ENCODE results near the gene KIAA0825. TPM values are rescaled to one million over a fixed set of nuclear protein-coding genes. Genes with fewer than 3 reads are reported as not detected.

The KIAA0825 gene
- total RNA-seq, 1 experiment from 2014 or later, result 1.3 TPM

DNA sequence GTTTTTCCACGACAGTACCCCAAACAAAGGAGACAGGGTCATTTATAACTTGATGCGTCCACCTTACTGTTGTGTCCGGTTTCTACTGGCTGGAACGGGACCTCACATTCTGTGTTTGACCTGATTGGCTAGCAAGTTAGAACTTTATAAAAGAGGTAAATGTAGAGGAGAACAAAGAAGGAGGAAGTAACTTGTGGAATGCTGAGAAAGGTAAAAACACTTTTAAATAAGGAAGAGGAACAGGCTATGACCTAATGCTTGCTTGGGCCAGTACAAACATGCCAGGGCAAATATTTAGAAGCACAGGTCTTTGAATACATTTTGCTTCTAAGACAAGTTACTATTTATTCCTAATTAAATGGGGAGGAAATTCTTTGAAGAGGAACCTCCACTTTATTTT, 251.6 kb downstream of the KIAA0825 start:
- no peaks in the 10 kb centered on the region for H3K27me3 Mint-ChIP-seq (ENCODE audit: low read depth)
- H3K4me1 Mint-ChIP-seq, result peaks cover 30% of the 10 kb centered on the region
- POLR2A ChIA-PET, result no interaction called here
- DNase-seq (ENCODE audit: low spot score), result no peak
- TF ChIP-seq, protein P1, sequence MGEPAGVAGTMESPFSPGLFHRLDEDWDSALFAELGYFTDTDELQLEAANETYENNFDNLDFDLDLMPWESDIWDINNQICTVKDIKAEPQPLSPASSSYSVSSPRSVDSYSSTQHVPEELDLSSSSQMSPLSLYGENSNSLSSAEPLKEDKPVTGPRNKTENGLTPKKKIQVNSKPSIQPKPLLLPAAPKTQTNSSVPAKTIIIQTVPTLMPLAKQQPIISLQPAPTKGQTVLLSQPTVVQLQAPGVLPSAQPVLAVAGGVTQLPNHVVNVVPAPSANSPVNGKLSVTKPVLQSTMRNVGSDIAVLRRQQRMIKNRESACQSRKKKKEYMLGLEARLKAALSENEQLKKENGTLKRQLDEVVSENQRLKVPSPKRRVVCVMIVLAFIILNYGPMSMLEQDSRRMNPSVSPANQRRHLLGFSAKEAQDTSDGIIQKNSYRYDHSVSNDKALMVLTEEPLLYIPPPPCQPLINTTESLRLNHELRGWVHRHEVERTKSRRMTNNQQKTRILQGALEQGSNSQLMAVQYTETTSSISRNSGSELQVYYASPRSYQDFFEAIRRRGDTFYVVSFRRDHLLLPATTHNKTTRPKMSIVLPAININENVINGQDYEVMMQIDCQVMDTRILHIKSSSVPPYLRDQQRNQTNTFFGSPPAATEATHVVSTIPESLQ (CRISPR knock-in tag; IDR thresholded peaks at IDR 0.05), result no peak
- TF ChIP-seq CBFB (CRISPR knock-in tag; IDR thresholded peaks at IDR 0.05; ENCODE audit: low read depth), result no peak
- no peak for TF ChIP-seq ZNF671 (CRISPR knock-in tag; IDR thresholded peaks at IDR 0.05)
- TF ChIP-seq JUN (CRISPR knock-in tag; IDR thresholded peaks at IDR 0.05), result no peak
- TF ChIP-seq, protein P2, sequence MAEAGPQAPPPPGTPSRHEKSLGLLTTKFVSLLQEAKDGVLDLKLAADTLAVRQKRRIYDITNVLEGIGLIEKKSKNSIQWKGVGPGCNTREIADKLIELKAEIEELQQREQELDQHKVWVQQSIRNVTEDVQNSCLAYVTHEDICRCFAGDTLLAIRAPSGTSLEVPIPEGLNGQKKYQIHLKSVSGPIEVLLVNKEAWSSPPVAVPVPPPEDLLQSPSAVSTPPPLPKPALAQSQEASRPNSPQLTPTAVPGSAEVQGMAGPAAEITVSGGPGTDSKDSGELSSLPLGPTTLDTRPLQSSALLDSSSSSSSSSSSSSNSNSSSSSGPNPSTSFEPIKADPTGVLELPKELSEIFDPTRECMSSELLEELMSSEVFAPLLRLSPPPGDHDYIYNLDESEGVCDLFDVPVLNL (CRISPR knock-in tag; IDR thresholded peaks at IDR 0.05; ENCODE audit: borderline replicate concordance, low read depth), result no peak
- TF ChIP-seq NFE2L1 (CRISPR knock-in tag; IDR thresholded peaks at IDR 0.05), result no peak
- no peak for TF ChIP-seq FOXK1 (CRISPR knock-in tag; IDR thresholded peaks at IDR 0.05)
- TF ChIP-seq, protein P3, sequence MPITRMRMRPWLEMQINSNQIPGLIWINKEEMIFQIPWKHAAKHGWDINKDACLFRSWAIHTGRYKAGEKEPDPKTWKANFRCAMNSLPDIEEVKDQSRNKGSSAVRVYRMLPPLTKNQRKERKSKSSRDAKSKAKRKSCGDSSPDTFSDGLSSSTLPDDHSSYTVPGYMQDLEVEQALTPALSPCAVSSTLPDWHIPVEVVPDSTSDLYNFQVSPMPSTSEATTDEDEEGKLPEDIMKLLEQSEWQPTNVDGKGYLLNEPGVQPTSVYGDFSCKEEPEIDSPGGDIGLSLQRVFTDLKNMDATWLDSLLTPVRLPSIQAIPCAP (CRISPR knock-in tag; IDR thresholded peaks at IDR 0.05), result no peak
- TF ChIP-seq, protein P4, sequence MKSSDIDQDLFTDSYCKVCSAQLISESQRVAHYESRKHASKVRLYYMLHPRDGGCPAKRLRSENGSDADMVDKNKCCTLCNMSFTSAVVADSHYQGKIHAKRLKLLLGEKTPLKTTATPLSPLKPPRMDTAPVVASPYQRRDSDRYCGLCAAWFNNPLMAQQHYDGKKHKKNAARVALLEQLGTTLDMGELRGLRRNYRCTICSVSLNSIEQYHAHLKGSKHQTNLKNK (CRISPR knock-in tag; IDR thresholded peaks at IDR 0.05), result no peak
- TF ChIP-seq, protein P5, sequence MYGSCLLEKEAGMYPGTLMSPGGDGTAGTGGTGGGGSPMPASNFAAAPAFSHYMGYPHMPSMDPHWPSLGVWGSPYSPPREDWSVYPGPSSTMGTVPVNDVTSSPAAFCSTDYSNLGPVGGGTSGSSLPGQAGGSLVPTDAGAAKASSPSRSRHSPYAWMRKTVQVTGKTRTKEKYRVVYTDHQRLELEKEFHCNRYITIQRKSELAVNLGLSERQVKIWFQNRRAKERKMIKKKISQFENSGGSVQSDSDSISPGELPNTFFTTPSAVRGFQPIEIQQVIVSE (CRISPR knock-in tag; IDR thresholded peaks at IDR 0.05; ENCODE audit: borderline replicate concordance), result no peak
- TF ChIP-seq, protein P6, sequence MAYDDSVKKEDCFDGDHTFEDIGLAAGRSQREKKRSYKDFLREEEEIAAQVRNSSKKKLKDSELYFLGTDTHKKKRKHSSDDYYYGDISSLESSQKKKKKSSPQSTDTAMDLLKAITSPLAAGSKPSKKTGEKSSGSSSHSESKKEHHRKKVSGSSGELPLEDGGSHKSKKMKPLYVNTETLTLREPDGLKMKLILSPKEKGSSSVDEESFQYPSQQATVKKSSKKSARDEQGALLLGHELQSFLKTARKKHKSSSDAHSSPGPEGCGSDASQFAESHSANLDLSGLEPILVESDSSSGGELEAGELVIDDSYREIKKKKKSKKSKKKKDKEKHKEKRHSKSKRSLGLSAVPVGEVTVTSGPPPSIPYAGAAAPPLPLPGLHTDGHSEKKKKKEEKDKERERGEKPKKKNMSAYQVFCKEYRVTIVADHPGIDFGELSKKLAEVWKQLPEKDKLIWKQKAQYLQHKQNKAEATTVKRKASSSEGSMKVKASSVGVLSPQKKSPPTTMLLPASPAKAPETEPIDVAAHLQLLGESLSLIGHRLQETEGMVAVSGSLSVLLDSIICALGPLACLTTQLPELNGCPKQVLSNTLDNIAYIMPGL (CRISPR knock-in tag; IDR thresholded peaks at IDR 0.05), result no peak
- no peak overlapping the region for H3K4me3 Mint-ChIP-seq
- CTCF ChIA-PET, result no interaction called here
- peaks cover 12% of the 10 kb centered on the region for H3K9me3 Mint-ChIP-seq
- H3K36me3 Mint-ChIP-seq, result peaks cover 18% of the 10 kb centered on the region
- 0 out of 2 replicates have a peak overlapping the region, but pooled peaks have one; percentile 50 for H3K27ac Mint-ChIP-seq
- ATAC-seq, result no peak

DNA sequence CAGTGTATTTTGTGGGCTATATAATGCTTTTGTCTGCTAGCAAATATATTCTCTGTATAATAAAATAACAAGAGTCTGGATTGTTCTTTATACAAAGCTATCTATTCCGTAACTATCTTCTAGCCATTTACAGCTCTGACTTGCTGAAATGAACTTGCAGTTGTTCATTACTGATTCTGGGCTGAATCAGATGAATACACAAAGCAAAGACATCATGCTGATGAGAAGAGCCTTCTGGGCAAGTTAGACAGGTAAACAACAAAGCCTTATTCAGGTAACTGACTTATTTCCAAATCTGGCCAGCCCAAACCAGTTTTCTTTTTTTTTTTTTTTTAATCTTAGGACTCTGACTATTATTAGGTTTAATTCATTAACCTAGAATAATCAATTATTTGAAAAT, 255.5 kb downstream of the KIAA0825 start:
- H3K27me3 Mint-ChIP-seq (ENCODE audit: low read depth), result no peaks in the 10 kb centered on the region
- peaks cover 12% of the 10 kb centered on the region for H3K9me3 Mint-ChIP-seq
- CTCF ChIA-PET, result interaction anchor here (0.9 kb wide), 1 partner anchor 13 kb away, joined by 3 read pairs; no protein-coding TSS in a partner anchor
- POLR2A ChIA-PET, result no interaction called here
- H3K4me3 Mint-ChIP-seq, result peak overlapping the region; percentile 90; the same call in 1 of the 2 replicates
- ATAC-seq (no peak), DNase-seq (ENCODE audit: low spot score) (no peak)
- H3K27ac Mint-ChIP-seq, result peak overlapping the region; percentile 99
- peaks cover 31% of the 10 kb centered on the region for H3K36me3 Mint-ChIP-seq
- H3K4me1 Mint-ChIP-seq, result peaks cover 59% of the 10 kb centered on the region
- TF ChIP-seq, protein P3 (CRISPR knock-in tag; IDR thresholded peaks at IDR 0.05), result no peak
- TF ChIP-seq ESRRA (CRISPR knock-in tag; IDR thresholded peaks at IDR 0.05; ENCODE audit: borderline replicate concordance) (no peak), EMX1 (CRISPR knock-in tag; IDR thresholded peaks at IDR 0.05) (no peak), CBFB (CRISPR knock-in tag; IDR thresholded peaks at IDR 0.05; ENCODE audit: low read depth) (no peak), CREM (CRISPR knock-in tag; IDR thresholded peaks at IDR 0.05) (no peak), NFATC4 (CRISPR knock-in tag; IDR thresholded peaks at IDR 0.05) (no peak), RELA (CRISPR knock-in tag; IDR thresholded peaks at IDR 0.05; ENCODE audit: borderline replicate concordance) (no peak), JAZF1 (CRISPR knock-in tag; IDR thresholded peaks at IDR 0.05) (no peak), SMAD3 (CRISPR knock-in tag; IDR thresholded peaks at IDR 0.05; ENCODE audit: borderline replicate concordance) (no peak)
- TF ChIP-seq, protein P7, sequence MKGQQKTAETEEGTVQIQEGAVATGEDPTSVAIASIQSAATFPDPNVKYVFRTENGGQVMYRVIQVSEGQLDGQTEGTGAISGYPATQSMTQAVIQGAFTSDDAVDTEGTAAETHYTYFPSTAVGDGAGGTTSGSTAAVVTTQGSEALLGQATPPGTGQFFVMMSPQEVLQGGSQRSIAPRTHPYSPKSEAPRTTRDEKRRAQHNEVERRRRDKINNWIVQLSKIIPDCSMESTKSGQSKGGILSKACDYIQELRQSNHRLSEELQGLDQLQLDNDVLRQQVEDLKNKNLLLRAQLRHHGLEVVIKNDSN (CRISPR knock-in tag; IDR thresholded peaks at IDR 0.05), result no peak
- TF ChIP-seq, protein P1 (CRISPR knock-in tag; IDR thresholded peaks at IDR 0.05), result no peak
- TF ChIP-seq, protein P8, sequence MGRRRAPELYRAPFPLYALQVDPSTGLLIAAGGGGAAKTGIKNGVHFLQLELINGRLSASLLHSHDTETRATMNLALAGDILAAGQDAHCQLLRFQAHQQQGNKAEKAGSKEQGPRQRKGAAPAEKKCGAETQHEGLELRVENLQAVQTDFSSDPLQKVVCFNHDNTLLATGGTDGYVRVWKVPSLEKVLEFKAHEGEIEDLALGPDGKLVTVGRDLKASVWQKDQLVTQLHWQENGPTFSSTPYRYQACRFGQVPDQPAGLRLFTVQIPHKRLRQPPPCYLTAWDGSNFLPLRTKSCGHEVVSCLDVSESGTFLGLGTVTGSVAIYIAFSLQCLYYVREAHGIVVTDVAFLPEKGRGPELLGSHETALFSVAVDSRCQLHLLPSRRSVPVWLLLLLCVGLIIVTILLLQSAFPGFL (CRISPR knock-in tag; IDR thresholded peaks at IDR 0.05; ENCODE audit: borderline replicate concordance), result no peak
- TF ChIP-seq, protein P9, sequence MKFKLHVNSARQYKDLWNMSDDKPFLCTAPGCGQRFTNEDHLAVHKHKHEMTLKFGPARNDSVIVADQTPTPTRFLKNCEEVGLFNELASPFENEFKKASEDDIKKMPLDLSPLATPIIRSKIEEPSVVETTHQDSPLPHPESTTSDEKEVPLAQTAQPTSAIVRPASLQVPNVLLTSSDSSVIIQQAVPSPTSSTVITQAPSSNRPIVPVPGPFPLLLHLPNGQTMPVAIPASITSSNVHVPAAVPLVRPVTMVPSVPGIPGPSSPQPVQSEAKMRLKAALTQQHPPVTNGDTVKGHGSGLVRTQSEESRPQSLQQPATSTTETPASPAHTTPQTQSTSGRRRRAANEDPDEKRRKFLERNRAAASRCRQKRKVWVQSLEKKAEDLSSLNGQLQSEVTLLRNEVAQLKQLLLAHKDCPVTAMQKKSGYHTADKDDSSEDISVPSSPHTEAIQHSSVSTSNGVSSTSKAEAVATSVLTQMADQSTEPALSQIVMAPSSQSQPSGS (CRISPR knock-in tag; IDR thresholded peaks at IDR 0.05; ENCODE audit: borderline replicate concordance, low read depth), result no peak
